Activated naive CD4-positive, alpha-beta T cell treated with anti-CD3 and anti-CD28 coated beads, Interleukin-2, amount 10 ng/mL, durations not matched to agents 7 days and 5 days (primary cell): Measurements from ENCODE around the gene IQSEC3.

Experiments used
- CTCF ChIA-PET: fragments of 350-600 bp; sonication (Branson Sonifier 250); formaldehyde crosslinking; loops from one replicate; lab custom pipeline; 2021; ENCODE audit warnings: antibody characterized with exemption; lab: Charles Lee
- DNase-seq: peaks from one replicate; pipeline ENCODE4 v3.0.0-alpha.2; 2020
- H3K27ac Mint-ChIP-seq: one replicate; pipeline ENCODE4 v1.8.0; 2021; ENCODE audit warnings: mild to moderate bottlenecking, moderate library complexity, mixed read lengths
- H3K27me3 Mint-ChIP-seq: one replicate; pipeline ENCODE4 v1.8.0; 2021; ENCODE audit warnings: mild to moderate bottlenecking, mixed read lengths
- H3K36me3 Mint-ChIP-seq: one replicate; pipeline ENCODE4 v1.8.0; 2021; ENCODE audit warnings: mixed read lengths
- H3K4me1 Mint-ChIP-seq: one replicate; pipeline ENCODE4 v1.8.0; 2021; ENCODE audit warnings: mixed read lengths
- H3K4me3 Mint-ChIP-seq: one replicate; pipeline ENCODE4 v1.8.0; 2021; ENCODE audit warnings: mild to moderate bottlenecking, moderate library complexity, mixed read lengths
- H3K9me3 Mint-ChIP-seq: one replicate; pipeline ENCODE4 v1.8.0; 2021; ENCODE audit warnings: mixed read lengths

IQSEC3 gene

DNA sequence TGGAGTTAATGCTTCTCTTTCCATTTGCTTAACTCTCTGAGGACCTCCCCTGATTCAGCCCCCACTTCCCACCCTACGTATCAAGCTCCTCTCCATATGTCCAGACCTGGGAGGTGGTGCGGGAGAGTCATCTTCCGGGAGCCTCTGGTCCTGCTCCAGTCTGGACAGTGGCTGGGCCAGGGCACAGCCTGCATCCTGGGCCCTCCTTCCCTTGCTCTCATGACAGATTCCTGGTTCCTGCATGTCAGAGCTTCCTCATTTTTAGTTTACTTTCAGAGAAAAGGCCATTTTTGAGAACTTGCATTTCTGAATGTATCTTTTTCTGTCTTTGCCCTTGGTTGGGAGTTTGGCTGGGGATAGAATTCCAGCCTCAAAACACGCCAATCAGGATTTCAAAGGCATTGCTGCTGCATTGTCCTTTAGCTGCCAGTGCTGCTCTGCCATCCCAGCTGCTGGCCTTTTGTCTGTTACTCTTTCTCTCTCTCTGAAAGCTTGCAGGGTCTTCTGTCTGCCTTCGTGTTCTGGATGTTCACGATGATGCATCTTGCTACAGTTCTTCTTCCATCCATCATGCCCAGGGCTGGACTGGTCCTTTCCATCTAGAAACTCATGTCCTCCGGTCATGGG, 92.7 kb downstream of the IQSEC3 start:
- Mint-ChIP-seq H3K9me3 (no peaks in the 10 kb centered on the region), H3K36me3 (no peaks in the 10 kb centered on the region), H3K4me3 (no peak overlapping the region), H3K27ac (no peak overlapping the region), H3K4me1 (no peaks in the 10 kb centered on the region), H3K27me3 (no peaks in the 10 kb centered on the region)
- CTCF ChIA-PET, result no interaction called here
- no peak for DNase-seq

DNA sequence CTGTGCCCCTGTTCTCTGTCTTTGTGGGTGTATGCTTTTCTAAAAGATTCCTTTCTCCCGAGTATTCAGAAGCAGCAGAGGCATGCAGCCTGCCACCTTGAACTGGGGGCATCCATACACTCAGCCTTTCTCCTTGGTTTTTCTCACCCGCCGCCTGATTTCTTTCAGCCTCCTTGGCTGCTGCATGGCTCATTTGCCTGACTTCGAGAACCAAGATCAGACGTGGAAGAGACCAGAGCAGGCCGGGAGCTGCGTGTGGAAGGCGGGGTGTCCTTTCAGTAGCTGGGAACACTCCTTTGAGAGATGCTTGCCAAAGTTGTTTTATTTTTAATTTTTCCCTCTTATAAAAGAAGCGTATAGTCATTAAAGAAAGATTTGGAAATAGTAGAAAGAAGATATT, 94.3 kb downstream of the IQSEC3 start:
- Mint-ChIP-seq H3K36me3 (no peaks in the 10 kb centered on the region), H3K4me3 (no peak overlapping the region), H3K27ac (no peak overlapping the region), H3K27me3 (peaks cover 4% of the 10 kb centered on the region), H3K4me1 (no peaks in the 10 kb centered on the region), H3K9me3 (no peaks in the 10 kb centered on the region)
- CTCF ChIA-PET, result no interaction called here
- no peak for DNase-seq

DNA sequence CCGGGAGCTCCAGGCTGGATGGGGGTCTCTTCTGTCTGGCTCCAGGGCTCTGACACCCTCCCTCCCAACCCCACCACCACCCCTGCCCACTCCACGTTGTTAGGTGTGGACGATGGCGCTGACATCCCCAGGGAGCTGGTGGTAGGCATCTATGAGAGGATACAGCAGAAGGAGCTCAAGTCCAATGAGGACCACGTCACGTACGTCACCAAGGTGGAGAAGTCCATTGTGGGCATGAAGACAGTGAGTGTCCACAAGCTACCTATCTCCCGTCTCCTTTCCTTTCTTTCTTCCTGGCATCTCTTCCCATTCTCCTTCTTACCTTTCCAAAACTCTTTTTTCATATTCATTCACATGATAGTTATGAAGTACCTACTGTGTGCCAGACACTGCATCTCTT, 95.3 kb downstream of the IQSEC3 start:
- no peaks in the 10 kb centered on the region for H3K4me1 Mint-ChIP-seq
- no peaks in the 10 kb centered on the region for H3K36me3 Mint-ChIP-seq
- H3K27ac Mint-ChIP-seq, result no peak overlapping the region
- no peaks in the 10 kb centered on the region for H3K9me3 Mint-ChIP-seq
- DNase-seq, result no peak
- H3K27me3 Mint-ChIP-seq, result peaks cover 4% of the 10 kb centered on the region
- CTCF ChIA-PET, result interaction anchor here (0.7 kb wide), 1 partner anchor 700 kb away, joined by 4 read pairs; no protein-coding TSS in a partner anchor
- H3K4me3 Mint-ChIP-seq, result no peak overlapping the region

DNA sequence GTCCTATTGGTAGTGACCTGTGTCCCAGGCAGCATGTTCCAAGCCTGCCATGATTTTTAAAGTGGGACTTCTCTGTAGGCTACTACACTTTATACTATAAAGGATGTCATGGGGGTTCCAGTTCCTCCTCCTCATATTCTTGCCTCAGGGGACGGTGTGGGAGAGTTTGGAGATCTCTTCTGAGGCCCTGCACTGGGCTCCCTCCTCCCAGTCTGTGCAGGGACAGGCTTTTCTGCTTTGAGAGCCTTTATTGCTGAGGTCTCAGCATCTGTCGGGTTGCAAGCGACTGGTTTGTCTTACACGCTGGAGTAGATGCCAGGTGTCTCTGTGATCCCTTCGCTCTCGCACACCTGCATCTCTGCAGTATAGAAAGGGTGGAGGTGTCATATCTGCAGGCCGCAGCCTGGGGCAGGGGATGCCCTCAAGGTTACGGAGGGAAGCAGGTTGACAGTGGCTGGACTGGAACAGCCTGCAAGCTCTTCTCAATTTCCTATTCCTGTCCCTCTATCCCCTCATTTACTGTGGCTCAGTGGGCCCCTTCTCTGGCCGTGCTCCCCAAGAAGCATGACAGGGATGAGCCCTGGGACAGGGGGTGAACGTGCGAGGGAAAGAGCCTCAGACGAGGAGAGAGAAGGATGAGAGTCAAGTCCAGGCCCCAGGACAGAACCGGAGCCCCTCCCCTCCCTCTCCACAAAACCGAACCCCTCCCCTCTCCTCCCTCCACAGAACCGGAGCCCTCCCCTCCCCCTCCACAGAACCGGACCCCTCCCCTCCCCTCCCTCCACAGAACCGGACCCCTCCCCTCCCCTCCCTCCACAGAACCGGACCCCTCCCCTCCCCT, 96.1 kb downstream of the IQSEC3 start:
- Mint-ChIP-seq H3K27ac (no peak overlapping the region), H3K9me3 (no peaks in the 10 kb centered on the region), H3K4me3 (no peak overlapping the region), H3K36me3 (no peaks in the 10 kb centered on the region), H3K27me3 (peaks cover 9% of the 10 kb centered on the region), H3K4me1 (no peaks in the 10 kb centered on the region)
- CTCF ChIA-PET, result no interaction called here
- DNase-seq, result no peak

DNA sequence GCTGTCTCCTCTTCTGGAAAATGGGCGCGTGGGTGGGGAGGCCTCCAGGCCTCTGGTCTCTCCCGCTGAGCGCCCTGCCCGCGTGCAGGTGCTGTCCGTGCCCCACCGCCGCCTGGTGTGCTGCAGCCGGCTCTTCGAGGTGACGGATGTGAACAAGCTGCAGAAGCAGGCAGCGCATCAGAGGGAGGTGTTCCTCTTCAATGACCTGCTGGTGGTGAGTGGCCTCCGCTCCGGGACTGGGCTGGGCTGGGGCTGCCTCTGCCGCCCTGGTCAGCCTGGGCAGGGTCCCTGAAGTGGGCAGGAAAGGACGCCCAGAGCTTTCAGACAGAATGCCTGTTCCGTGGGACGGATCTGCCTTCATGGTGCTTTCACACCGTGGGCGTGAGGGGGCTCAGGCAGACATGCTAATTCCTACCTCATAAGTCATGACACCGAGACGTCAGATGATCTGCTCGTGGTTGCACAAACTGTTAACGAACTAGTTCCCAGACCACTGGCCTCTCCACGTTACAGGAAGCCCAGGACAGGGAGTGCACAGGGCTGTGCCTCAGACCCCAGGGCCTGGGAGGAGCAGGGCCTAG, 96.9 kb downstream of the IQSEC3 start:
- Mint-ChIP-seq H3K27me3 (peaks cover 10% of the 10 kb centered on the region), H3K36me3 (no peaks in the 10 kb centered on the region), H3K4me3 (no peak overlapping the region), H3K9me3 (no peaks in the 10 kb centered on the region), H3K4me1 (peaks cover 1% of the 10 kb centered on the region), H3K27ac (no peak overlapping the region)
- CTCF ChIA-PET, result no interaction called here
- DNase-seq, result no peak

DNA sequence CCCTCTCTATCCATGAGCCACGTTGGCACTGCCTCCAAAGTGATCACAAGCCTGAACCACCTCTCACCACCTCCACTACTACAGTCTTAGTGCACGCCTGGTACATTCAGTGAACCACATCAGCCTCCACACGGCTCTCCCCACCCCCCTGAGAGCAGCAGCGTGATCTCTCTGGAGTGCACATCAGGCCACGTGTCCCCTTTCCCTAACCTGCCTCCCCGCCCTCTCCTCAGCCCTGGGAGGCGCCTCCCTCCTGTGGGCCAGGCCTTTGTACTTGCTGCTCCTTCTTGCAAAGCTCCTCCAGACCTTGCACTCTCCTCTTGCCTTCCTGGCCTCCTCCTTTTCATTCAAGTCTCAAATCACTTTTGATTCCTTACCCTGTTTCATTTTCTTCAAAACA, 97.6 kb downstream of the IQSEC3 start:
- H3K9me3 Mint-ChIP-seq, result no peaks in the 10 kb centered on the region
- no peak for DNase-seq
- H3K27ac Mint-ChIP-seq, result no peak overlapping the region
- H3K27me3 Mint-ChIP-seq, result peaks cover 18% of the 10 kb centered on the region
- no peak overlapping the region for H3K4me3 Mint-ChIP-seq
- CTCF ChIA-PET, result no interaction called here
- peaks cover 8% of the 10 kb centered on the region for H3K4me1 Mint-ChIP-seq
- H3K36me3 Mint-ChIP-seq, result no peaks in the 10 kb centered on the region

DNA sequence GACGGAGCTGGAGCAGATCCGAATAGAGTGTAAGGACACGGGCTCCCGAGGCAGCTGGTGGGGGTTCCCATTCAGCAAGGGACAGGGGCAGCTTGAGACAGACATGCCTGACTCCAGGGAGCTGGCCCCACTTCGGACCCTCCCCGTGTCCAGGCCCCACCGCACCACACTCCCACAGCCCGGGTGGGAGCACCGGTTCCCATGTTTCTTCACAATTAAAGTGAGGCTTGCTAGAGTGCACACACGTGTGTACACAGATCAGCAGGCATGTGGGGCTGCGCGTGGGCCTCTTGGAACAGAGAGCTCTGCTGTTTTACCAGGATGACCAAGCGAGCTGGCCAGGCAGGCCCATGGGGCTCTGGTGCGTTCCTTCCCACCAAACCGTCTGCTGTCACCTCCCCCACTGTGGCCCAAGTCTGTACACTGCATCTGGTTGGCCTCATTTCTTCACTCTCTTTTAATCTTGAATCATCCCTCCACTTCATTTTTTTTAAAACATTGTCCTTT, 99.3 kb downstream of the IQSEC3 start:
- no peak for DNase-seq
- CTCF ChIA-PET, result no interaction called here
- Mint-ChIP-seq H3K27me3 (peaks cover 23% of the 10 kb centered on the region), H3K36me3 (no peaks in the 10 kb centered on the region), H3K27ac (no peak overlapping the region), H3K9me3 (no peaks in the 10 kb centered on the region), H3K4me3 (no peak overlapping the region), H3K4me1 (peaks cover 15% of the 10 kb centered on the region)

DNA sequence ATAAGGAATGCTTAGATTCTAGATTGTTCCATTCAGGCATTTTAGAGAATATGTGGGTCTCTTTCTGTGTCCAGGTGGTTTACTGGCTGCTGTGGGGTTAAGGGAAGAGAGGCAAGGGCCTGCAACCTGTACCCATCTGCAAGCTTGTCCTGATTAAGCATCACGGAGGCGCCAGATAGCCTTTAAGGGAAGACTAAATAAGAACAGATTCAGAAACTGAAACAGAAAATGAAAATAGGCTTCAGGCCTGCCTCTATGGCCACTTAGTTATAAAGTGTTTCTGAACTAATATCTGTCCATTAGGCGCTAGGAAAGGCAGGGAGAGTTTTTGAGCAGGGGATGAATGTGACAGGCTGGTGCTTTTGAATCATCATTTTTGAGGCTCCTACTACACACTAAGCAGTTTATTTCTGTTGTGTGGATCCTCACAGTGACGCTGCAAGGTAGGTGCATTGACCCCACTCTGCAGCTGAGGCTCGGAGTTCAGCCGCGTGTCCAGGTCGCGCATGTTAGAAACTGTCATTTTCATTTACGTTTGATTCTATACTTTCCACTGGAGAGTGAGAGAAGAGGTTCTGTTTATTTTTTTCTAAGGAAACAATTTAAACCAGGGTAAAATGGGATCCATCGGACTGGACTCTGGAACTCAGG, 100.0 kb downstream of the IQSEC3 start:
- Mint-ChIP-seq H3K36me3 (no peaks in the 10 kb centered on the region), H3K9me3 (no peaks in the 10 kb centered on the region), H3K4me3 (no peak overlapping the region), H3K27ac (no peak overlapping the region), H3K27me3 (peaks cover 23% of the 10 kb centered on the region), H3K4me1 (peaks cover 15% of the 10 kb centered on the region)
- CTCF ChIA-PET, result no interaction called here
- no peak for DNase-seq

DNA sequence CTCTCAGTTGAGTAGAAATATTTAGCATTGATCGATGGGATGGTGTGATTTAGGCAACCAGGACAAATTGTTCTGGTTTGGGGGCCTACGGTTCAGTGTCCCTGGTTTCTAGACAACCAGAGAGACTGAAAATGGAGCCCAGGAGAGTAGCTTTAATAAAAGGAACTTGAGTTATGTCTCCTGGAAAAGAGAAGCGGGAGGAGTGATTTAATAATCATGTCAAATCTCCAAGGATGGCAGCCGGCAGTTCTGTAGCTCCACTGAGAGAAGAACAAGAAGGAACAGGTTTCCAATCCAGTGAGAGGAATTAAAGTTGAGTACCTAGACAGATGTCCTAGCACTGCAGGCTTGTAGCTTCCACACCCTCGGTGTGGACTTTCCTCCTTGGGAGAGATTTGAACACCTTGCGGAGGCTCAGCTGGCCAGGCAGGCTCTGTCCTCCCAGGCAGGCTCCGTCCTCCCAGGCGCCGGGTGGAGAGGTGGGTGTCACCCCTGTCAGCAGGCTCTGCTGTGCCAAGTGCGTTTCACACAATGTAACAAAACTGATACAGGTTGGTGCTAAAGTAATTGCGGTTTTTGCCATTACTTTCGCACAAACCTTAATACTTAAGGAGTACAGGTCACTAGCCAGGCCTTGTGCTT, 101.5 kb downstream of the IQSEC3 start:
- Mint-ChIP-seq H3K36me3 (no peaks in the 10 kb centered on the region), H3K9me3 (no peaks in the 10 kb centered on the region)

DNA sequence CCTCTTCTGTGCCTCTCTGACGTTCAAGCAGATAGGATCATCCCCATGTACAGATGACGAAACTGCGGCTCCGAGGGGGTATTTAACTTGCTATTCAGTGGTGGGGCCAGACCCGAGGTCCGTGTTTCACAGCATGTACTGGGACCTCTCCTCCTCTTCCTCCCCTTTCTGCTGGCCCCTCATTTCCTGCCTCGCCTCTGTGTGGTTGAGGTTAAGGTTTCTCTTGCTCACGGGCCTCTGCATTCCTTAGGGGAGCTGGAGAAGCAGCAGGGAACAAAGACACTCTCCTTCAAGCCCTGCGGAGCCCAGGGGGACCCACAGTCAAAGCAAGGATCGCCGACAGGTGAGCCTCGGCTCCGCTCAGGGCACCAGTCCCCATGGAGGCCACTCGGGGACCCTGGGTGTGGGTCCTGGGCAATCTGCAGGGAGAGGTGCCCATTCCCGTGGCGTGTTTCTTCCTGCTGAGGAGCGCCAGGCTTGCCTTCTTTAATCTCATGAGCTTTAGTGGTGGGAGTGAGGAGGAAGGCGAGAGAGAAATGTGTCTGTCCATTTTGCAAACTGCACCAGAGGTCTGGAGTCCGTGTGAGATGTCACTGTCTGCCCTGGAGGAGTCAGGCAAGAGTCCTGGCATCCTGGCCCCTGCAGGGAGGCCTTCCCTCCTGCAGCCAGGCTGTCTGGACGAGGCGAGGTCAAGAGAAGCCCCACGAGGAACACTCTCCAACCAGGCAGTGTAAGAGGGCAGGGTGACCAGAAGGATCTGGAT, 102.4 kb downstream of the IQSEC3 start:
- CTCF ChIA-PET, result no interaction called here
- no peak for DNase-seq
- Mint-ChIP-seq H3K27me3 (peaks cover 28% of the 10 kb centered on the region), H3K4me1 (peaks cover 15% of the 10 kb centered on the region), H3K36me3 (no peaks in the 10 kb centered on the region), H3K27ac (peak overlapping the region; percentile 62), H3K4me3 (no peak overlapping the region), H3K9me3 (no peaks in the 10 kb centered on the region)

More for the DNA sequence above, 101.5 kb downstream of the IQSEC3 start:
- CTCF ChIA-PET, result interaction anchor here (0.8 kb wide), 1 partner anchor 18 kb away, joined by 3 read pairs; no protein-coding TSS in a partner anchor
- Mint-ChIP-seq H3K27me3 (peaks cover 27% of the 10 kb centered on the region), H3K4me3 (no peak overlapping the region), H3K27ac (no peak overlapping the region), H3K4me1 (peaks cover 15% of the 10 kb centered on the region)
- no peak for DNase-seq

DNA sequence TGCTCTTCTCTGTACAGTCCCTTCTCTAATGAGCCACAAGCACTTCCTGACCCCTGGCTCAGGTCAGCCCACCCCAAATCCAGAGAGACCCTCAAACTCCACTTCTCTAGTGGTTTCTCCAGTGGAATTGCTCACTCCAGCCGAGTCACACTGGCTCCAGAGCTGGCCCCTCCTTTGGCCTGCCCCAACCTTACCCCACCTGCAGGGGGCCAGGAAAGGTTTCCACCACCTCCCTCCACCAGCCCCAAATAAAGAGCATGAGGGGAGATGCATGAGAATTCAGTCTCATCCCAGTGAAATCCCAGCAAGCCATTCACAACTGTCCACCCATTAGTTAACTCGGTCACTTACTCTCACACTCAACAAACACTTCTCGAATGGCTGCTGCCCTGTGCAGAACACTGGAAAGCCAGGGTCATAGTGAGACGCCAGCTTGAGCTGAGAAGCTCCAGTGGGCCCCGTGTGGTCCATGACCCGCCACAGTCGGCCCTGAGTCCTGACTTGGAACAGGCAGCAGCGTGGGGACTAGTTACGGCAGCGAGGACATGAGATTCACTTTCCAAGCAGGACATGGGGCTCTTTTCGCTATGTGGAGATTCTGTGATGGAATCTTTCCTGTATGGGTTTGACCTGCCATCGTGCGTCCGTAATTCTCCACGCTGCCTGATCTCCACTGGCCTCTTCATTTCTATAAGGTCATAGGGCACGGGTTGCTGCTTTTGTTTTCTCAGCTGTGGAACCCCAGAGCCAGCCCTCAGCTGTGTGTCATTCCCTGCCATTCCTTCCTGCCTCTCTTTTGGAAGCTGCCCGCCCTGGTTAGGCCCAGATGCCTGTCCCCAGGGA, 103.2 kb downstream of the IQSEC3 start:
- Mint-ChIP-seq H3K27me3 (peaks cover 28% of the 10 kb centered on the region), H3K27ac (no peak overlapping the region), H3K36me3 (no peaks in the 10 kb centered on the region), H3K9me3 (no peaks in the 10 kb centered on the region), H3K4me1 (peaks cover 15% of the 10 kb centered on the region), H3K4me3 (no peak overlapping the region)
- DNase-seq, result no peak
- CTCF ChIA-PET, result interaction anchor here (1.1 kb wide), 1 partner anchor 50 kb away, joined by 3 read pairs; no protein-coding TSS in a partner anchor

DNA sequence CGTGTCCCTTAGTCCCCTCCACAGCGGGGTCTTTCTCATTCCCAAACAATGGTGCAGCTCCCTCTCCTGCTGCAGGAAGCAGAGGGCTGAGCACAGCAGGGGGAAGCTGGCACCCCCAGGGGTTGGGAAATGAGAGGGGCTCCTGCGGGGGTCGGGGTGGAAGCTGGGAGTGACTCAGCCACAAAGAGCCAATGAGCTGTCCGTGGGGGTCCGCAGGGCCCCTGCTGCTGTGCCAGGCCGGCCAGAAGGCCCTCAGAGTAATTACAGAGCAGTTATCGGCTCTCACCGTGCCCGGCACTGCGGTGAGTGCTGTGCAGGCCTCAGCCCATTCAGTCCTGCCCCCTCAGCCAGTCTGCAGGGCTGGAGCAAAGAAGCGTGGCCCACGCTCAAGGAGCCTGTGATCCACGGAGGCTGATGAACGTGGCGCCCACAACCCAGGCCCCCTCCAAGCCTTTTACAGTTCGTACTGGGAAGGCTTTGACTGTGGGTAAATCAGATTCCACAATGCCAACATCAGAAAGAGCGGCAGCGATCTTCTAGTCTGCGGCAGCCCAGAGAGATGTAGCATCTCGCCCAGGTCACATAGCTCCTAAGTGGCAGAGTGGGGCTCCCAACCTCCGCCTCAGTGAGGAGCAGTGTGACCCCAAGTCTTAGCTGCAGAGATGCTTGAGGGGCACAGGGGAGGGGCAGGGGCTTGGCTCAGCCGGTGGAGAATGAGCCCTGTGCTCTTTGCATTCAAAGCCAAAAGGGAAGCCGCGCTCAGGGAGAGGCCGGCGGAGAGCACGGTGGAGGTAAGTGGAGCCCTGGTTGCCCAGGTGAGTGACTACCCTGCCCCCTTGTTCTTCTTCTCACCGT, 104.0 kb downstream of the IQSEC3 start:
- Mint-ChIP-seq H3K9me3 (no peaks in the 10 kb centered on the region), H3K4me3 (no peak overlapping the region), H3K27me3 (peaks cover 25% of the 10 kb centered on the region), H3K36me3 (no peaks in the 10 kb centered on the region), H3K4me1 (peaks cover 15% of the 10 kb centered on the region), H3K27ac (no peak overlapping the region)
- DNase-seq, result no peak
- CTCF ChIA-PET, result interaction anchor here (1.1 kb wide), 1 partner anchor 49 kb away, joined by 3 read pairs; no protein-coding TSS in a partner anchor
